ENCODE data around the gene SNX25.

DNA sequence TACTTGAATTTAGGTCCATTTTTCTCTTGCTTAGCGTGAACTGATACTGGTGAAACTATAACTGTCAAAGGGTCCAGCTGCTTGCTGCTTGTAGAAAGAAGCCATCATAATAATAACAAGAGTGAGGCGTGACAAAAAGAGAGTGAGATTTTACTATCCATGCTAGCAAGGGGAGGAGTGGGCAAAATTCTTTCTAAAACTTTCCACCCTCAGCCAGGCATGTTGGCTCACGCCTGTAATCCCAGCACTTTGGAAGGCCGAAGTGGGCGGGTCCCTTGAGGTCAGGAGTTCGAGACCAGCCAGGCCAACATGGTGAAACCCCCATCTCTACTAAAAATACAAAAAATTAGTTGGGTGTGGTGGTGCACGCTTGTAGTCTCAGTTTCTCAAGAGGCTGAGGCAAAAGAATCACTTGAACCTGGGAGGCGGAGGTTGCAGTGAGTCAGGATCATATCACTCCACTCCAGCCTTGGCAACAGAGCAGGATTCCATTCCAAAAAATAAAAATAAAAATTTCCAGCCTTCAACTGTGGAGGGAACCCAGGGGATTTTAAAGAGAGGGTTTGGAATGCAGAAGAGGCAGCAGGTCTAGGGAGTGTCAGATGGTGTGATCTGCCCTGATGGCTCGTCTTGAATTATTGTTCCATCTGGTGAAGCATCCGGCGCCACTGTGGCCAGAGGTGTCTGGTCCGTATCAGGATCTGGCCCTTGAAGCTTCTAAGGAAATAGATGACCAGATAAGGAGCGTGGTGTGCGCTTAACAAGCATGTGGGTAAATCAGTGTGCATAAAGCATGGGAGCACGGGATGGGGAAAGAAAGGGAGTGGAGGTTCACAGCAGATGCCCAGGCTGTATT is 134.6 kb downstream of the SNX25 start:
- TF ChIP-seq GLI4 (CRISPR knock-in tag; IDR thresholded peaks at IDR 0.05; ENCODE audit: borderline replicate concordance) (no peak), EZH2 (conservative IDR thresholded peaks at IDR 0.05; ENCODE audit: low read depth, low read length) (no peak), ELF4 (CRISPR knock-in tag; IDR thresholded peaks at IDR 0.05; ENCODE audit: borderline replicate concordance) (no peak), JUND (CRISPR knock-in tag; IDR thresholded peaks at IDR 0.05) (no peak), SMC3 (IDR thresholded peaks at IDR 0.05; ENCODE audit: low read length) (no peak), FOXJ3 (CRISPR knock-in tag; IDR thresholded peaks at IDR 0.05; ENCODE audit: borderline replicate concordance) (no peak), POLR2AphosphoS5 (IDR thresholded peaks at IDR 0.05; ENCODE audit: low read depth, low read length) (no peak)
- TF ChIP-seq, protein P1, sequence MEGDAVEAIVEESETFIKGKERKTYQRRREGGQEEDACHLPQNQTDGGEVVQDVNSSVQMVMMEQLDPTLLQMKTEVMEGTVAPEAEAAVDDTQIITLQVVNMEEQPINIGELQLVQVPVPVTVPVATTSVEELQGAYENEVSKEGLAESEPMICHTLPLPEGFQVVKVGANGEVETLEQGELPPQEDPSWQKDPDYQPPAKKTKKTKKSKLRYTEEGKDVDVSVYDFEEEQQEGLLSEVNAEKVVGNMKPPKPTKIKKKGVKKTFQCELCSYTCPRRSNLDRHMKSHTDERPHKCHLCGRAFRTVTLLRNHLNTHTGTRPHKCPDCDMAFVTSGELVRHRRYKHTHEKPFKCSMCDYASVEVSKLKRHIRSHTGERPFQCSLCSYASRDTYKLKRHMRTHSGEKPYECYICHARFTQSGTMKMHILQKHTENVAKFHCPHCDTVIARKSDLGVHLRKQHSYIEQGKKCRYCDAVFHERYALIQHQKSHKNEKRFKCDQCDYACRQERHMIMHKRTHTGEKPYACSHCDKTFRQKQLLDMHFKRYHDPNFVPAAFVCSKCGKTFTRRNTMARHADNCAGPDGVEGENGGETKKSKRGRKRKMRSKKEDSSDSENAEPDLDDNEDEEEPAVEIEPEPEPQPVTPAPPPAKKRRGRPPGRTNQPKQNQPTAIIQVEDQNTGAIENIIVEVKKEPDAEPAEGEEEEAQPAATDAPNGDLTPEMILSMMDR (CRISPR knock-in tag; IDR thresholded peaks at IDR 0.05), result no peak
